Right lobe of liver (tissue), 6 donors: ENCODE measurements around the gene RASA2. TPM values are rescaled to one million over a fixed set of nuclear protein-coding genes. Genes with fewer than 3 reads are reported as not detected.

Experiments
- ATAC-seq, 4 donors: fragments of 200-7000 bp; cut with Tn5 transposase; one replicate each; pipeline ENCODE4 v1.9.1; 2020; ENCODE audit warnings: mild to moderate bottlenecking in 4 of 4, moderate library complexity in 4 of 4
- DNase-seq, 3 donors: peaks; one replicate each; pipeline ENCODE4 v3.0.0-alpha.2; 2020
- H3K27ac ChIP-seq, 3 donors: fragments of 200-600 bp; one replicate each; pipeline ENCODE4 v1.8.0; 2022
- H3K27me3 ChIP-seq, 2 donors: fragments of 200-600 bp; one replicate each; pipeline ENCODE4 v1.8.0; 2022
- H3K36me3 ChIP-seq, 4 donors: fragments of 200-600 bp; sonication (generic) in 1 of 4; one replicate each; pipeline versions ENCODE4 v1.5.1 to v1.8.0; 2017 to 2022; ENCODE audit warnings: control low read depth in 1 of 4
- H3K4me1 ChIP-seq, 4 donors: fragments of 200-600 bp; sonication (generic) in 1 of 4; one replicate each; pipeline versions ENCODE4 v1.5.1 to v1.8.0; 2017 to 2022; ENCODE audit warnings: control low read depth in 1 of 4
- H3K4me3 ChIP-seq, 3 donors: fragments of 200-600 bp; one replicate each; pipeline ENCODE4 v1.8.0; 2022
- H3K9me3 ChIP-seq, 4 donors: fragments of 200-600 bp; sonication (generic) in 1 of 4; one replicate each; pipeline versions ENCODE4 v1.5.1 to v1.8.0; 2017 to 2022; ENCODE audit warnings: control low read depth in 1 of 4
- CTCF ChIP-seq, 4 donors: fragments of 200-600 bp in 3 of 4; fragments of 450-650 bp in 1 of 4; IDR thresholded peaks; one replicate each; pipeline versions ENCODE4 v1.5.1 to v1.8.0; 2016 to 2022; ENCODE audit warnings: antibody characterized with exemption in 4 of 4, mild to moderate bottlenecking in 2 of 4
- POLR2A ChIP-seq: fragments of 450-650 bp; IDR thresholded peaks from one replicate; pipeline ENCODE4 v1.6.1; 2017; ENCODE audit warnings: antibody characterized with exemption, mild to moderate bottlenecking
- WGBS: methylation state at CpG from one replicate; pipeline ENCODE4 v1.1.6; 2018; ENCODE audit warnings: low coverage, low lambda C conversion rate; ENCODE audit not compliant: insufficient coverage; ENCODE audit errors: missing lambda C conversion rate; 5-methylcytosine and 5-hydroxymethylcytosine counted together
- intact Hi-C, 2 donors: fragments of 100-400 bp; cut with DNase I; formaldehyde crosslinking; loops; one replicate each; pipeline versions ENCODE4 v1.11.2 to v1.14.1; 2022
- total RNA-seq, 6 experiments: library from RNA; depleted of rRNA in 2 of 6; stranded (reverse); fragments of >200 nt in 2 of 6; fragmentation: NEBNext Ultra II Directional in 3 of 6; extraction: Animal tissue kit (Norgen Biotek cat#: 25700) in 3 of 6; gene quantifications; one replicate each; pipeline versions ENCODE4 v1.1.0 to v1.2.4, GENCODE V29; 2016 to 2023
- donor health status: DM: no; HTN: yes; CAD: no.
- donor health status: DM: no; HTN: no; CAD: no.
- donor health status: DM: no; HTN: no; CAD: no.
- donor health status: DM: no; HTN: yes; CAD: no.
- donor health status: DM: no; HTN: yes; CAD: no.

RASA2 gene
- total RNA-seq, 6 experiments from 2014 or later = 3.5 to 7.9 (median 5.5) TPM

- Histone ChIP-seq H3K36me3 (no peaks in the 10 kb centered on the region), H3K27ac (no peak overlapping the region), H3K4me1 (no peaks in the 10 kb centered on the region), H3K9me3 (no peaks in the 10 kb centered on the region), H3K4me3 (no peak overlapping the region), H3K27me3 (no peaks in the 10 kb centered on the region)
- TF ChIP-seq CTCF (IDR thresholded peaks at IDR 0.05) = peak; percentile 90 to 98 (median 96)
- no peak for TF ChIP-seq POLR2A
- intact Hi-C loops = loop anchor here in 1 of 2 donors (5.0 kb wide), 1 partner anchor 84 kb away; no protein-coding TSS in a partner anchor
- WGBS = 60% methylated on average over 2 of the region's 2 CpGs
- DNase-seq (no peak), ATAC-seq (peak; percentile 72 to 80 (median 76))
Measured at GRCh38 chr3:141561426-141562034, 74.7 kb downstream of the RASA2 start.

GRCh38 chr3:141564241-141564640, 77.4 kb downstream of the RASA2 start:
- TF ChIP-seq POLR2A (no peak), CTCF (IDR thresholded peaks at IDR 0.05) (no peak)
- no peaks in the 10 kb centered on the region for H3K9me3 ChIP-seq
- intact Hi-C loops = loop anchor here in 1 of 2 donors (5.0 kb wide), 1 partner anchor 87 kb away; no protein-coding TSS in a partner anchor
- H3K27me3 ChIP-seq = no peaks in the 10 kb centered on the region
- DNase-seq (no peak), ATAC-seq (no peak)
- H3K4me1 ChIP-seq = no peaks in the 10 kb centered on the region
- no peaks in the 10 kb centered on the region for H3K36me3 ChIP-seq
- no peak overlapping the region for H3K4me3 ChIP-seq
- WGBS = 78% methylated on average over 1 of the region's 1 CpG
- H3K27ac ChIP-seq = no peak overlapping the region

- H3K4me3 ChIP-seq = no peak overlapping the region
- no peak overlapping the region for H3K27ac ChIP-seq
- no peaks in the 10 kb centered on the region for H3K9me3 ChIP-seq
- 100% methylated on average over 3 of the region's 6 CpGs for WGBS
- peaks cover 0 to 20% (median 3%) of the 10 kb centered on the region in 4 donors for H3K36me3 ChIP-seq
- TF ChIP-seq POLR2A = no peak
- no peak for TF ChIP-seq CTCF (IDR thresholded peaks at IDR 0.05)
- no peaks in the 10 kb centered on the region for H3K27me3 ChIP-seq
- no peak for ATAC-seq
- intact Hi-C loops = no loop called here
- H3K4me1 ChIP-seq = no peaks in the 10 kb centered on the region
- no peak for DNase-seq
Measured at GRCh38 chr3:141570068-141570467, 83.2 kb downstream of the RASA2 start.

GRCh38 chr3:141575879-141576743, 89.3 kb downstream of the RASA2 start:
- intact Hi-C loops = no loop called here
- Histone ChIP-seq H3K9me3 (no peaks in the 10 kb centered on the region), H3K4me1 (no peaks in the 10 kb centered on the region), H3K27ac (no peak overlapping the region), H3K36me3 (peaks cover 0 to 15% (median 5%) of the 10 kb centered on the region in 4 donors), H3K27me3 (no peaks in the 10 kb centered on the region), H3K4me3 (no peak overlapping the region)
- TF ChIP-seq CTCF (IDR thresholded peaks at IDR 0.05) (peak; percentile 51 to 65 (median 59)), POLR2A (no peak)
- ATAC-seq = peak; percentile 60 to 72 (median 67)
- DNase-seq = no peak
- WGBS = 75% methylated on average over 13 of the region's 13 CpGs
